NK-92 treated with Interleukin-12 subunit alpha and Interleukin-12 subunit beta, amount 100 ng/mL, for 24 hours (cell line): ENCODE measurements around the gene SLBP.
"Not testable (repeated sequence)": the region's sequence is repeated elsewhere in the genome, so short reads cannot be mapped to it uniquely, and the experiment has no call there.

Source experiments
- DNase-seq: peaks from one replicate; lab custom pipeline; 2025; lab: John Stamatoyannopoulos, UW

SLBP gene

DNA sequence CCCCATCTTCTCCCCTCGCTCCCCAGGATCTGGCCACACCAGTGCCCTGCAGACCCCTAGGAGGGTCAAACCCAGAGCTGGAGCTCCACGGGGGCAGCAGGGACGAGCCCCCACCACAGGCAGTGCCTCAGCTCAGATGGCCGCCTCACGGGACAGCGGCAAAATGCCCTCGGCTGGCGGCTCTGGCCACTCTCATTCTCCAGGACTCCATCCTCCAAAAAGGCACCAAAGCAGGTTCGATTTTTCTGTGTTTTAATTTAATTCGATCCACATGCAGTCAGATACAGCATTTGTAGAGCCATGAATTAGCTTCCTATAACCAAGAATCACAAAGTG lies 36.3 kb downstream of the SLBP start:
- DNase-seq = no peak

- no peak for DNase-seq
Observed at GRCh38 chr4:1675136-1675801, 36.9 kb downstream of the SLBP start.

- no peak for DNase-seq
Observed at GRCh38 chr4:1674682-1675081, 37.4 kb downstream of the SLBP start.

GRCh38 chr4:1673671-1674070 lies 38.4 kb downstream of the SLBP start:
- DNase-seq = no peak

DNA sequence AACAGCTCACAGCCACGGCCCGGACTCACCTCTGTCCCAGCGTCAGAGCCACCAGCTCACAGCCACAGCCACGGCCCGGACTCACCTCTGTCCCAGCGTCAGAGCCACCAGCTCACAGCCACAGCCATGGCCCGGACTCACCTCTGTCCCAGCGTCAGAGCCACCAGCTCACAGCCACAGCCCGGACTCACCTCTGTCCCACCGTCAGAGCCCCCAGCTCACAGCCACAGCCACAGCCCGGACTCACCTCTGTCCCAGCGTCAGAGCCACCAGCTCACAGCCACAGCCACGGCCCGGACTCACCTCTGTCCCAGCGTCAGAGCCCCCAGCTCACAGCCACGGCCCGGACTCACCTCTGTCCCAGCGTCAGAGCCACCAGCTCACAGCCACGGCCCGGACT lies 41.1 kb downstream of the SLBP start:
- DNase-seq = not testable (repeated sequence)

DNA sequence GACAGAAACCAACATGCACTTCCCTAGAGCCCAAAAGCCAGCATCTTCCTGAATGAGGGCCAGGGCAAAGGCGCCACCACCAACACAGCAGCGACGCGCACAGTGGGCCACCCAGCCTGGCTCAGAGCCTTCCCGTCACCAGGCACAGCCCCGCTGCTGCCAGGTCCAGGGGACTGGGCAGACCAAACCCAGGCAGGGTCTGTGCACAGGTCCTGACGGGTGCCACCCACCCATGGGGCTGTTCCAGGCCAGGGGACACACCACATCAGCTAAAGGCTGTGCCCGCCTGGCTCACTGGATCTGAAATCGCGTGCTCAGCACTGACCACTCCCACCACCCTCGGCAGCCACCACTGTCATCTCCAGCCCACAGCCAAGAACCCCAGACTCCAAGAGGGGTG lies 41.8 kb downstream of the SLBP start:
- DNase-seq = no peak

DNA sequence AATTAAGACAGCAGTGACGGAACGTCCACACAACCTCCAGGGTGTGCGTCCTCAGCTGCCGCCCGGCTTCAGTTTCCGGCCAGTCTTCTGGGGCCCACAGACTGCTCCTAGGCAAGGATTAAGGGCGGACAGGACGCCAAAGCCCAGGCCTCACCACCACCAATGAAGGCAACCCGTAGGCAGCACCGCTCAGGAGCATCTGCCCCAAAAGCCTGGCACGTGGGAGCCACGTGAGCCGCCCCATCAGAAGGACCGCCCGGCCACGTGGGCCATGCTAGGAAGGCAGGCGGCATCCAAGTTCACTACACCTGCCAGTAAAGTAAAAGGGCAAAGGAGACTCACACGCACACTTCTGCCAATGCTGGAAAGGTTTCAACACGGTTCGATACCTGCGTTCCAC lies 42.3 kb downstream of the SLBP start:
- no peak for DNase-seq

GRCh38 chr4:1669270-1669669 lies 42.8 kb downstream of the SLBP start:
- no peak for DNase-seq

GRCh38 chr4:1668488-1668840 lies 43.7 kb downstream of the SLBP start:
- DNase-seq = no peak

DNA sequence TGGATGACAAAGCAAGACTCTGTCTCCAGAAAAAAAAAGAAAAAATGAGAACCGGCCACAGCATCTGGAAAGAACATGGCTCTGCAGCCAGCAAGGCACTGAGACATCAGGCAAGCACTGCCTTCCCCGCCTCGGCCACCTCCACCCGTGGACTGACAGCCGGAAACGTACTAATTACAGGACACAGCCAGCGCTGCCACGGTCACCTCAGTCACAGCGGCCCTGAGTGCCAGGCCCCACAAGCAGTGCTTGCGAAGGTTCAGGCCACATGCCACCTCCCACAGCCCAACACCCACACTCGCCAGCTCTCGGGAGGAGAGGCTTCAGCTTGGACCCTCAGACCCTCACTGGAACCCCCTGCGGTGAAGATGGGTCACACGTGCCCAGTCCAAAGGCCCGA lies 44.8 kb downstream of the SLBP start:
- DNase-seq = no peak

DNA sequence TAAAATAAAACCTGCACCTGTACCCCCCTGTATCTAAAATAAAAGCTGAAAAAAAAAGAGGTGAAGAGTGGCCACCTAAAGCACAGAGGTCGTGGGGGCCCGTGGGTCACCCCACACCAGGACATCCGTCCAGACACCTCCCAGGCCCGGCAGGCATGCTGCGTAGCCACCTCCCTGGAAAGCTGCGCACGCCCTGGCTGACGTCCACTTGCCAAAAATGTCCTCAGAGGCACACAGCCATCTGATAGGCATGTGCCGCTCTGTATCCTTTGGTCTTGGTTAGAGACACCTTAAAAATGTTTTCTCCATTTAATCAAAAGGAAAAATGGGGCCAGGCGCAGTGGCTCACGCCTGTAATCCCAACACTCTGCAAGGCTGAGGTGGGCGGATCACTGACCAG lies 45.7 kb downstream of the SLBP start:
- DNase-seq = no peak

DNA sequence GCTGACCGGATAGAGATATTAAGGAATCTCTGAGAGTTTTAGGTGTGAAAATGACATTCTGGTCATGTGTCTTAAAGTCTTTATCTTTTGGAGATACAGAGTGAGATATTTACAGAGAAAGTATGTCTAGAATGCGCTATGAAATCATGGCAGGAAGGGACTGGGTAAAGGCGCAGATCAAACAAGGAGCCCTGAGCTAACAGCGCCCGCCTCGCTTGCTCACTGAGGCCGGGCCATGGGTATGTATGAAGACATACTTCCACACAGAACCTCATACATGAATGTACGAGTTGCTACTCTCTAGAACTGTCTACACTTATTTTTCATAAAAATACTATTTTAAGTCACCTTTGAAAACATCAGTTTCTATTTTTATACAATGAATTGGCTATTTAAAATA lies 48.0 kb downstream of the SLBP start:
- DNase-seq = no peak

DNA sequence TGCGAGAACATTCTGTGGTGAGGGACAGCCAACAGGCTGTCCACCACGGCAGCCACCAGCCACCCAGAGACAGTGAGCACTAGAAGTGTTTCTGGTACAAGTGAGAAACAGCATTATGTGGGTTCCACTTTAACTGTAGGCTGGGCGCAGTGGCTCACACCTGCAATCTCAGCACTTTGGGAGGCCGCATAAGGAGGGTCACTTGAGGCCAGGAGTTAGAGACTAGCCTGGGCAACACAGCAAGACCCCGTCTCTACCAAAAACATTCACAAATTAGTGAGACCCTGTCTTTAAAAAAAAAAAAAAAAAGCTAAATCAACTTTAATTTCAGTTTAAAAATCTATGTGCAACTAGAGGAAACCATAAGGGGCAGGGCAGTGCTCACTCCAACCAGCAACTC lies 48.6 kb downstream of the SLBP start:
- DNase-seq = no peak

DNA sequence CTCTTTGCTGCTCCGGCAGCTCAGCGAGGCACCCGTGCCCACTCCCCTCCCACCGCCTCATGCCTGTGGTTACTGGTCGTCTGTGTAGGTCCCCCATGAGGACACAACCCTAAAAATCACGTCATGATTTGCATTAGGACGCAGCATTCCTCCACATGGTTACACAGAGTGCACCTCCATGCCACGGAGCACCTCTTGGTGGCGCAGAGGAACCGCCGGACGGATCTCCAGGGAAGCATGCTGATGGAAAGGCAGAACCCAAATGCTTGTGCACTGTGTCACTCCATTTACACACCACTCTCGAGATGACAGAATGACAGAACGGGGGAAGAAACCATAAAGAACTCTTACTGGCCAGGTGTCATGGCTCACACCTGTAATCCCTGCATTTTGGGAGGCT lies 50.4 kb downstream of the SLBP start:
- no peak for DNase-seq

DNA sequence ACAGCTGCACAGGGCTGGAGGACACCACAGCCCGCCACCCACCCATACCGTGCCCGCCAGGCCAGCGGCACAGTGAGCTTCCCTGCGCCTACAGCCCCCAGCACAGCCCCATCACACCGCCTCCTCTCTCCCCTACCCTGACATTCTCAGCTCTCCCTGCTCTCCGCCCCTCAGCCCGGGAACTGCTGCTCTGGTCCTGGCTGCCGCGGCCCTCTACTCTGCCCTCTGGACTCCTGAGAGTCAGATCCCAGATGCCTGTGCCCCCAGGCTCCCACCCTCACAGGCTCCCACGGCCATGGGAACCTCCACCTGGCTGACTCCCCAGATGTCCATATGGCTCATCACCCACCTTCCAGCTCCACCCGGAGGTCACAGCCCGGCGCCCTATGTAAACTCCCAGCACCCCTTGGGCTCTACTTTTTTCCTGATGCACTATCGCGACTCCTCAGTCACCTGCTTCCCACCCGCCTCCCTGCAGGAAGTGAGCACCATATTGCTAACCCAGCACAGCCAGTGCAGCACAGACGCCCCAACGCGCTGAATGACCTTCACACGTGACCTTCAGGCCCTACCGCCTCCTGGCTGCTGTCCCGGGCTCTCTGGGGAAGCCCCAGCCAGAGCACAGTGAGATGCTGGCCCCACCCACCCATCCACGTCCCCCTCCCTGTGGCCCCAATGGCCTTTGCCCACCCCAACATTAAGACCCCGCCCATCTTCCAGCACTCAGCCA lies 51.0 kb downstream of the SLBP start:
- DNase-seq = no peak

GRCh38 chr4:1659104-1660043 lies 52.7 kb downstream of the SLBP start:
- DNase-seq = no peak

DNA sequence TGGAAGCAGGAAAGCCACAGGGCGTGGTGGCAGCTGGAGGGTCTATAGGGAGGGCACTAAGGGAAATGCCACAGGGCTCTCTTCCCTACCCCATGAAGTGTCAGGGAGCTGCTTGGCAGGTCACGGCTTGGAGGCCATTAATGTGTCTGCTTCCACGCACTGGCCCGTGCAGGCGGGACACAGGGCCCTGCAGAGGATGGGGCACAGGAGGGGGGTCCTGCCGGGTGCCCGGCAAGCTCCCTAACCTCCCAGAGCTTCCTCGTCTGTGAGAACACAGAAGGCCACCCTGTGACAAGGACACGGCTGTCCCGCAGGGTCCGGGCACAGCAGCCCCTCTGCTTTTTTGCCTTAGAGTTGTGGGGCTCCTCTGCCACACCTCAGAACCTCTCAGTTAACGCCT lies 53.5 kb downstream of the SLBP start:
- DNase-seq = no peak

GRCh38 chr4:1658146-1658545 lies 54.0 kb downstream of the SLBP start:
- no peak for DNase-seq

GRCh38 chr4:1656986-1657385 lies 55.1 kb downstream of the SLBP start:
- no peak for DNase-seq

DNA sequence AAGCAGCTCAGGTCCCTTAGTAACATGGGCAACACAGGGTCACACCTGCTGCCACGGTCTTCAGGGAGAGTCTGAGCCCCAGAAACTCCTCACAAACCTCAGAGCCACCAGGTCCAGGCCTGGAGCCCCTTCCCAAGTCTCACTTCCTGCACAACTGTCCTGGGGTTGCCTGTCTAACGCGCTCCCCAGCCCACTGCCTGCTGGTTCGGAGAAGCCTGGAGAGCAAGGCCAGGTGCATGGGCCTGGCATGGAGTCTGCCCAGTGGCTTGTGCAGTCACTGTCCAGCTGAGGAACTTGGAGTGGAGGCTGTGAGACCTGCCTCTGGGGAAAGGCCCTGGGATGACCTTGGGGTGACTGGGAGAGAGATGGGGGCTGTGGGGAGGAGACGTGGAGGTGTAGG lies 56.0 kb downstream of the SLBP start:
- no peak for DNase-seq

DNA sequence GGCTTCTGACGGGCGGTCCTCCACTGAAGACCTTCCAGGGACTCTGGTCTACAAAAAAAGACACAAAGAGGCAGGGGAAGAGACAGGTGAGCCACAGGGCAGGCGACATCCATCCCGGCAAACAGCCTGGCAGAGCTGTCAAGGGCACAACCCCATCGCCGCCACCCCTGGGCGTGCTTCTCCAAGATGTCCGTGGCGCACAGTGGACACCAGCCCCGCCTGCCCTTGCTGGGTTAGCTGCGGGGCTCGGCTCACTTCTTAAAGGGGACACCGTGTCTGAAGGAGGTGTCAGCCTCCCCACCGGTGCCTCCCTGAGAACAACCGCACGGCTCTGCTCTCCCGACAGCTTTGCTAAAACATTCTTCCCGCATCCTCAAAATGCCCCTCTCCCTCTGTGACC lies 56.4 kb downstream of the SLBP start:
- no peak for DNase-seq

GRCh38 chr4:1655081-1655480 lies 57.0 kb downstream of the SLBP start:
- DNase-seq = no peak
